NCI-H2081 (cell line): ENCODE measurements around the gene JAK2.
"Not testable (repeated sequence)": the region's sequence is repeated elsewhere in the genome, so short reads cannot be mapped to it uniquely, and the experiment has no call there.

Source experiments
- DNase-seq, 2 experiments: peaks; one replicate each; lab custom pipeline; 2025; lab: John Stamatoyannopoulos, UW

The JAK2 gene

GRCh38 chr9:4984621-4985385 lies at the start of gene JAK2:
TSS of gene JAK2 (plus strand) at chr9:4985272. CDS start at chr9:5021988, 36,716 bp downstream.
- peak; percentile 93 to 94 for DNase-seq

DNA sequence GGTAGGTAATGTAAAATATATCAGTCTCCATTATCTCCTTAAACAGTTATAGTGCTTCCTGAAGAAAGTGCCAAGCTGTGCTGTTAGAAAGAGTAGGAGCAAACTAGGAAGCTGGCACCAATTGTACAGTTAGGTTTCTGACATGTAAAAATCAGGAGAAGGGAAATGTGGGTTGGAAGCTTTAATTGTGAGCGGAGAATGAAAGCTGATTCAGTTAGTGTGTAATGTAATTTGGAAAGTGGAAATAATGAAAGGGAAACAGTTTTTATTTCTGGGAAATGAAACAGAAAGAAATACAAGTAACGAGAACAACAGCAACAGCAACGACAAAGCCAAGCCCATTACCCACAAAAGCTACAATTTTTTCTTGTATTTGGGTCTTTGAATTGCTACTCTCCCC lies 48.8 kb upstream of the JAK2 start:
- no peak for DNase-seq

DNA sequence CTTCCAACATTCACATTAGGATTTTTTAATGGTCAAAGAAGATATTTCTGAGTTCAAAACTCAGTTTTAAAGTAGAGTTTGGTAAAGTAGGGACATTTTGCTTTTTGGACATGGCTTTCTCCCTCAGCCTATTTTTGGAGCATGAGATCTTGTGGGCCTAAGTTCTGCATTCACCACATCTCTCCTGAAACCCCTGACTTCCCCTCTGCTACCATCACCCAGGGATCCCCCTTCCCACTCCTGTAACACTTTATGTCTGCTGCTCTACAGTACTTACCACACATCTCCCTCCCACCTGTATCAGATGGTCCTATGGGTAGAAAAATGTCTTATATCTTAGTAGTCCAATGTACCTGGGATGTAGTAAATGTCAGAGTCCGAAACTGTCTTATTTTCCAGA lies 48.2 kb upstream of the JAK2 start:
- no peak for DNase-seq

DNA sequence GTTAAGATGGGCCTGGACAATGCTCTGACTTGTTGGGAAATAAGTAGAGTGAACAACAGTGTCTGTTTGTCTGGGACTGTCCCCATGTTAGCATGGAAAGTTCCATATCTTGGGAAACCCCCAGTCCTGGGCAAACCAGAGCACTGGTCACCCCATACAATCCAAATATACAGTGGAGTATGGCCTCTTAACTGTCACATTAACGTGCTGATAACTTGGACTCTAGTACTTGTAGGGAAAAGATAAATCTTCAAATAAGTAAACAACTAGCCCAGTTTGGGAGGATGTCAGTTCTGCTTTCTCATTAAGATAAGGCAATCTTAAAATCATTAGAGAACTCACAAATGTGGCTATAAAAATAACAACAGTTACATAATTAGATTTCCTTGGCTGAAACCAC lies 47.6 kb upstream of the JAK2 start:
- DNase-seq = no peak

- no peak for DNase-seq
Measured at GRCh38 chr9:4938496-4938895, 46.6 kb upstream of the JAK2 start.

DNA sequence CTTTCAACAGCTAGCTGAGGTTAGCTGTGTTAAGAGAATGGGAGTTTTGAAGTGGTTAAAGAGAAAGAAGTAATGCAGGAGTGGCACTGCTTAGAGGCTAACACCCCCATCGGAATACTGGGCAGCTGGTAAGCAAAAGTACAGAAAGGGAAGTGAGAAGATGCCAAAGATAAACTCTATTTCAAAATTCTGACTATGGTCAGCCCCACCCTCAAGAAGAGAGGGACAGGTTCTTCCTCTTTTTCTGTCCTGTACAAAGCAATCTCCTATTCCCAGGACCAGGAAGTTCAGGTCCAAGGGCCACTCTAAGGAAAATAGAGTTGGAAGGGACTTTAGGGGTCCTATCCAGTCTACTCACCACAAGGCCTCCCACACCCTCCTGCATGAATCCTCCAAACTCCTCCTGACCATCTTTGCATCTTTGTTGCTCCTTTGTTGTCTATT lies 45.9 kb upstream of the JAK2 start:
- DNase-seq = no peak

DNA sequence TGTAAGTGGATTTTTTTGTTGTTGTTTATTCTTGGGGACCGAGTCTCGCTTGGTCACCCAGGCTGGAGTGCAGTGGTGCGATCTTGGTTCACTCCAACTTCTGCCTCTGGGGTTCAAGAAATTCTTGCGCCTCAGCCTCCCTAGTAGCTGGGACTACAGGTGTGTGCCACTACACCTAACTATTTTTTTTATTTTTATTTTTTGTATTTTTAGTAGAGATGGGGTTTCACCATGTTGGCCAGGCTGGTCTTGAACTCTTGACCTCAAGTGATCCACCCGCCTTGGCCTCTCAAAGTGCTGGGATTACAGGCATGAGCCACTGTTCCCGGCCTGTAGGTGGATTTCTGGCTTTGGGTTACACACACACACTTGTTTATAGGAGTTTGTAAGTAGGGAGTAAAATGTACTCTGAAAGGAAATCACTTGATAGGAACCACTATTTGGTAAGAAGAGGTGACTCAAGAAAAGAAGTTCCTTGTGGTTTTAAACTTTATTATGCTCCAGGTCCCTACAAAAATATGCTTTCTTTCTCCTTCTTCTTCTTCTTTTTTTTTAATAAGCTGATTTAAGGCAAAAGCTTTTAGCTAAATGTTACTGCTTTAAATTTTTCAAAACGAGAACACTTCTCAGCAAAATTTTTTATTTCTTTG lies 42.9 kb upstream of the JAK2 start:
- not testable (repeated sequence) for DNase-seq

- no peak for DNase-seq
Measured at GRCh38 chr9:4943346-4943745, 41.7 kb upstream of the JAK2 start.

DNA sequence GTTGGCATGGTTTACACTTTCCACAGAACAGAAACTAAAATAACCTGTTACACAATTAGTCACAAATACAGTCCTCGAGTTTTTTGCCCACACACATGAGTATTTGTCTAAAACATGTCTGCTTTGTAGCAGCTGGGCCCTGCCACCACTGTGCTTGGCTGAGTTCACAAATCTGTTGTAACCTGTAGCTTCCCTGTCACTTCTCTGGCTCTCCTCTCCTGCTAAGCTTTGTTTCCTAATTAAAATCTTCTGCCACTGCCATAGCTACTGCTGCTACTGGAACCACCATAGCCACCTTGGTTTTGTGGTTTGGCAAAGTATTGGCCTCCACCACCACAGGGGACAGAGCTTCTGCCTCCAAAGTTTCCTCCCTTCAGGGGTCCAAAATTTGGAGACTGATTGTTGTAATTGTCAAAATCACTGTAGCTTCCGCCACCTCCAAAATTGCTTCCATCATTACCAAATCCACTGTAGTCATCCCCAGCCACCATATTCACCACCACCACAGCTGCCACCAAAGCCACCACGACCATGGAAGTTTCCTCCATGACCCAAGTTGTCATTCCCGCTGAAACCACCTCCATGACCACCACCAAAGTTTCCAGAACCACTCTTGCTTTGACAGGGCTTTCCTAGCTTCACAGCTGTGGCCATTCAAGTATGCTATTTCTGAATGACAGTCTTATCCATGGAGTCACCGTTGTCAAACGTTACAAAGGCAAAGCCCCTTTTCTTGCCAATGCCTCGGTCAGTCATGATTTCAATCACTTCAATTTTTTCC lies 40.5 kb upstream of the JAK2 start:
- DNase-seq = not testable (repeated sequence)

DNA sequence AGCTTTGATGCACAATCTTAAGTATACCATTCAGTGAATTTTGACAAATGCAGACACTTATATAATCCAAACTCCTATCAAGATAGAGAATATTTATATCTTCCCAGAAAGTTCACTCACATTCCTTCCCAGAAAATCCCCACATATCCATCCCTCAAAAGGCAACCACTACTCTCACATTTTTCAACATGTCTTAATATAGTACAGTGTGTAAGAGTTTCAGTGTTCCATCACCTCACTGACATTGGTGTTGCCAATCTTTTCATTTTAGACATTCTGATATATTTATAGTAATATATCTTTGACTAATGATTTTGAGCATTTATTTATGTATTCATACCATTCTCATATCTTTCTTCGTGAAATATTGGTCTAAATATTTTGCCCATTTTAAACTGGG lies 38.1 kb upstream of the JAK2 start:
- DNase-seq = no peak

- DNase-seq = no peak
Measured at GRCh38 chr9:4955836-4956235, 29.2 kb upstream of the JAK2 start.

- no peak for DNase-seq
Measured at GRCh38 chr9:4959031-4959430, 26.0 kb upstream of the JAK2 start.

GRCh38 chr9:4962085-4962484 lies 23.0 kb upstream of the JAK2 start:
- DNase-seq = no peak

GRCh38 chr9:4964540-4964939 lies 20.5 kb upstream of the JAK2 start:
- DNase-seq = no peak

DNA sequence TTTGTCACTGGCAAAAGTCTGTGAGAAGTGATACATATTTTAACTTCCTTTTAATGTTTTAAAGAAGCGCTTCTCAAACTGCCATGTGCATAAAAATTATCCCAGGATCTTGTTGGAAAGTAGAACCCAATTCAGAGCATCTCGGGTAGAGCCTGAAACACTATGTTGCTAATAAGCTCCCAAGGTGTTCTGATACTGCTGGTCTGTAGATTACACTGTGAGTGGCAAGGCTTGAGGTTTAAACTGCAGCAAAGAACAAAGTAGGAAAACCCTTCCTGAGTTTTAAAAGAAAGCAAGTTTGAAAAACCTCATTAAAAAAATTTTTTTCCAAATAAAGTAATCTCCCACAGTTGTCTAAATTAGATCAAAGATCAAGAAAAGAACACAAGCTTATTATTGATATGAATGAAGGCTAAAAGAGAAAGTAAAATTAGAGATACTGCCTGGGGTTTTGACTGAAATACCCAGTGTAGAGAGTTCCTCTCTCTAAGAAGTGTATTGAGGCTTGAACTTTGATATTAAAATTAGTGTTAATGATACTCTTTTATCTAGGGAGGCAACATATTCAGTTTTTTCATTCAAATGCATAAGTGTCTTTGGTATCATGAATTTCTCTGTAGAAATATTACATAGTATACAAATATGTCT lies 19.8 kb upstream of the JAK2 start:
- DNase-seq = no peak

DNA sequence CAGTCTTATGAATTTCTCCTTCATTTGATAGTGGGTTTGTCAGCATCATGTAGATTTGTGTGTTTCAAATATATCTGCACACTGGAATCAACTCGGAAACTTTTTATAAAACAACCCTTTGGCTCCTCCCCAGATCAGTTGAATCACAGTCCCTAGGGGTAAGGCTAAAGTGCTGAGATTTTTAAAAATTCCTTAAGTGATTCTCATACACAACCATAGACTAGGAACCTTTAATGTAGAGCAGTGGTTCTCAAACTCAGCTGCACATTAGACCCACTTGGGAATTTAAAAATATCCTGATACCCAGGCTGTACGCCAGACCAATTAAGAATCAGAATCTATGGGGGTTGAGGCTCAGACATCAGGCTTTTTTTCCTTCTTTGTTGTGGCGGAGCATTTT lies 17.5 kb upstream of the JAK2 start:
- DNase-seq = no peak

DNA sequence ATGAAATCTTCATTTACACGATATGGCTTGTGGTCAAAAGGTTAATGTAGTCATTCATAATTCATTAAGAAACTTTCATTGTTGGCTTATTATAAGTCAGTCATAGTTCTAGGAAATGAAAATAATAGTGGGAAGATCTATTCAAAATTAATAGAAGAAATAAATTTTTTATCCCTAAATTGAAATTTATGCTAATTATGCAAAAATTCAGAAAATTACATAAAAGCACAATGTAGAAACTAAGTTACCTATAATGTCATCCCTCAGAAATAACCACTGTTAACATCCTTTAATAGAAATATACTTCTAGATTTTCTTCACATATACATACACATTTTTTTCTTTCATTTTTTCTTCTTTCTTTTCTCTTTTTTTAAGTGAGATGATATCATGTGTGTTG lies 15.9 kb upstream of the JAK2 start:
- DNase-seq = no peak

- DNase-seq = no peak
Measured at GRCh38 chr9:4970970-4971641, 14.0 kb upstream of the JAK2 start.

DNA sequence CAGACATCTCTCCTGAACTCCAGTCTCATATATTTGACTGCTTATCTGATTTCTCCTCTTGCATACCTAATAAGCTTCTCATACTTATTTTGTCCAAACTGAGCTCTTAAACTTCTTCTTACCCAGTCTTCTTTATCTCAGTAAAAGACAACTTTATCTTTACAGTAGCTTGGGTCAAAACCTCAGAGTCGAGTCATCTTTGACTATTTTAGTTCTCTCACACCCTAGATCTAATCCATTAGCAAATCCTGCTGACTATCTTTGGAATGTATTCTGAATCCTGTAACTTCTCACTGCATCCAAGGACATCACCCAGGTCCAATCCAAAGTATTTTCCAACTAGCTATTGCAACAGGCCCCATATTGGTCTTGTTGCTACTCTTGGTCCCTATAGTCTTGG lies 11.8 kb upstream of the JAK2 start:
- DNase-seq = no peak

GRCh38 chr9:4973902-4974301 lies 11.2 kb upstream of the JAK2 start:
- no peak for DNase-seq

GRCh38 chr9:4979239-4979638 lies 5.8 kb upstream of the JAK2 start:
- DNase-seq = no peak
